Measurements from ENCODE around the gene TECPR1. TPM values are rescaled to one million over a fixed set of nuclear protein-coding genes. Genes with fewer than 3 reads are reported as not detected.

Gene TECPR1
- total and polyA plus RNA-seq, 2 donors (not counting 1 experiment from before 2014, with no cell fraction given), result 20.9 to 52.2 TPM

- CTCF ChIA-PET, result interaction anchor here (1.0 kb wide), 1 partner anchor 23 kb away, joined by 3 read pairs; no protein-coding TSS in a partner anchor
- DNase-seq (no peak), ATAC-seq (ENCODE audit: low read depth) (no peak)
- Histone ChIP-seq H3K9ac (ENCODE audit: low read length) (no peak overlapping the region), H3K9me3 (ENCODE audit: control extremely low read depth in 1 of 3, control insufficient read depth in 2 of 3, insufficient read depth in 1 of 3, low read length in 2 of 3) (peaks cover 0 to 9% (median 0%) of the 10 kb centered on the region in 3 donors), H3K27ac (ENCODE audit: low read length in 2 of 2) (no peak overlapping the region), H3K36me3 (replicated peaks in 1 of 2; ENCODE audit: control extremely low read depth in 1 of 2, control insufficient read depth in 1 of 2, extremely low read depth in 1 of 2, insufficient read depth in 2 of 2, low read length in 1 of 2) (peaks cover 0 to 21% of the 10 kb centered on the region in 2 experiments), H3K27me3 (replicated peaks in 1 of 4; ENCODE audit: control extremely low read depth in 1 of 4, control insufficient read depth in 3 of 4, insufficient read depth in 4 of 4, low read length in 3 of 4) (peaks cover 0 to 16% (median 5%) of the 10 kb centered on the region in 4 experiments), H2AFZ (ENCODE audit: insufficient read depth, low read depth, low read length, poor library complexity, severe bottlenecking) (no peak overlapping the region), H4K20me1 (ENCODE audit: control insufficient read depth, insufficient read depth, low read length, poor library complexity, severe bottlenecking) (no peaks in the 10 kb centered on the region), H3K4me3 (ENCODE audit: control extremely low read depth in 1 of 5, extremely low read depth in 1 of 5, insufficient read depth in 1 of 5, low read depth in 2 of 5, low read length in 4 of 5) (no peak overlapping the region), H3K4me1 (ENCODE audit: control insufficient read depth in 2 of 2, insufficient read depth in 2 of 2, low read length in 2 of 2) (peaks cover 1 to 4% of the 10 kb centered on the region in 2 donors), H3K79me2 (ENCODE audit: control insufficient read depth, insufficient read depth, low read length) (no peaks in the 10 kb centered on the region), H3K4me2 (replicated peaks; ENCODE audit: low read depth, low read length, poor library complexity, severe bottlenecking) (no peak overlapping the region)
- Mint-ChIP-seq H3K27ac (no peak overlapping the region), H3K9me3 (ENCODE audit: insufficient read depth) (no peaks in the 10 kb centered on the region), H3K4me1 (peaks cover 11% of the 10 kb centered on the region), H3K4me3 (no peak overlapping the region), H3K27me3 (peaks cover 6% of the 10 kb centered on the region)
- TF ChIP-seq, protein P1, sequence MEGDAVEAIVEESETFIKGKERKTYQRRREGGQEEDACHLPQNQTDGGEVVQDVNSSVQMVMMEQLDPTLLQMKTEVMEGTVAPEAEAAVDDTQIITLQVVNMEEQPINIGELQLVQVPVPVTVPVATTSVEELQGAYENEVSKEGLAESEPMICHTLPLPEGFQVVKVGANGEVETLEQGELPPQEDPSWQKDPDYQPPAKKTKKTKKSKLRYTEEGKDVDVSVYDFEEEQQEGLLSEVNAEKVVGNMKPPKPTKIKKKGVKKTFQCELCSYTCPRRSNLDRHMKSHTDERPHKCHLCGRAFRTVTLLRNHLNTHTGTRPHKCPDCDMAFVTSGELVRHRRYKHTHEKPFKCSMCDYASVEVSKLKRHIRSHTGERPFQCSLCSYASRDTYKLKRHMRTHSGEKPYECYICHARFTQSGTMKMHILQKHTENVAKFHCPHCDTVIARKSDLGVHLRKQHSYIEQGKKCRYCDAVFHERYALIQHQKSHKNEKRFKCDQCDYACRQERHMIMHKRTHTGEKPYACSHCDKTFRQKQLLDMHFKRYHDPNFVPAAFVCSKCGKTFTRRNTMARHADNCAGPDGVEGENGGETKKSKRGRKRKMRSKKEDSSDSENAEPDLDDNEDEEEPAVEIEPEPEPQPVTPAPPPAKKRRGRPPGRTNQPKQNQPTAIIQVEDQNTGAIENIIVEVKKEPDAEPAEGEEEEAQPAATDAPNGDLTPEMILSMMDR (IDR thresholded peaks at IDR 0.05), result no peak
- POLR2A ChIA-PET, result no interaction called here
- intact Hi-C loops (cut with micrococcal nuclease), result no loop called here
- whole genome bisulfite sequencing (ENCODE audit: insufficient coverage), result 98% methylated on average over 28 of the region's 32 CpGs
Observed at GRCh38 chr7:98191668-98192431, 60.2 kb downstream of the TECPR1 start.

GRCh38 chr7:98189559-98189958 is 62.5 kb downstream of the TECPR1 start:
- Histone ChIP-seq H3K36me3 (replicated peaks in 1 of 2; ENCODE audit: control extremely low read depth in 1 of 2, control insufficient read depth in 1 of 2, extremely low read depth in 1 of 2, insufficient read depth in 2 of 2, low read length in 1 of 2) (peaks cover 0 to 21% of the 10 kb centered on the region in 2 experiments), H3K9me3 (ENCODE audit: control extremely low read depth in 1 of 3, control insufficient read depth in 2 of 3, insufficient read depth in 1 of 3, low read length in 2 of 3) (peaks cover 0 to 9% (median 0%) of the 10 kb centered on the region in 3 donors), H3K9ac (ENCODE audit: low read length) (no peak overlapping the region), H3K4me3 (ENCODE audit: control extremely low read depth in 1 of 5, extremely low read depth in 1 of 5, insufficient read depth in 1 of 5, low read depth in 2 of 5, low read length in 4 of 5) (no peak overlapping the region), H3K27ac (ENCODE audit: low read length in 2 of 2) (no peak overlapping the region), H3K4me1 (ENCODE audit: control insufficient read depth in 2 of 2, insufficient read depth in 2 of 2, low read length in 2 of 2) (peaks cover 4% of the 10 kb centered on the region in 2 donors), H3K4me2 (replicated peaks; ENCODE audit: low read depth, low read length, poor library complexity, severe bottlenecking) (no peak overlapping the region), H3K79me2 (ENCODE audit: control insufficient read depth, insufficient read depth, low read length) (no peaks in the 10 kb centered on the region), H2AFZ (ENCODE audit: insufficient read depth, low read depth, low read length, poor library complexity, severe bottlenecking) (no peak overlapping the region), H4K20me1 (ENCODE audit: control insufficient read depth, insufficient read depth, low read length, poor library complexity, severe bottlenecking) (no peaks in the 10 kb centered on the region), H3K27me3 (replicated peaks in 1 of 4; ENCODE audit: control extremely low read depth in 1 of 4, control insufficient read depth in 3 of 4, insufficient read depth in 4 of 4, low read length in 3 of 4) (peaks cover 0 to 16% (median 5%) of the 10 kb centered on the region in 4 experiments)
- POLR2A ChIA-PET, result no interaction called here
- Mint-ChIP-seq H3K4me1 (peaks cover 15% of the 10 kb centered on the region), H3K9me3 (ENCODE audit: insufficient read depth) (no peaks in the 10 kb centered on the region), H3K4me3 (no peak overlapping the region), H3K27me3 (no peaks in the 10 kb centered on the region), H3K27ac (no peak overlapping the region)
- TF ChIP-seq EZH2 (IDR thresholded peaks at IDR 0.05; ENCODE audit: borderline replicate concordance, insufficient read depth, low read depth, low read length, poor library complexity, severe bottlenecking), result no peak
- TF ChIP-seq, protein P1 (IDR thresholded peaks at IDR 0.05), result no peak
- intact Hi-C loops (cut with micrococcal nuclease), result no loop called here
- DNase-seq (no peak), ATAC-seq (ENCODE audit: low read depth) (no peak)
- CTCF ChIA-PET, result interaction anchor here (3.8 kb wide), 1 partner anchor 21 kb away, joined by 16 read pairs; no protein-coding TSS in a partner anchor
- 97% methylated on average over 8 of the region's 11 CpGs for WGBS (ENCODE audit: insufficient coverage)

All from B cell (primary cell).